Amygdala (tissue), 56 donors: Measurements from ENCODE around the gene ITCH.
"Not testable (repeated sequence)": the region's sequence is repeated elsewhere in the genome, so short reads cannot be mapped to it uniquely, and the experiment has no call there.

Experiments used
- DNase-seq, 56 donors: peaks; one replicate each; lab custom pipeline; 2025; lab: John Stamatoyannopoulos, UW

The ITCH gene

GRCh38 chr20:34449674-34450592, 86.9 kb downstream of the ITCH start:
- DNase-seq, result no peak

- no peak for DNase-seq
These were observed 89.4 kb downstream of the ITCH start for GRCh38 chr20:34452281-34452982.

DNA sequence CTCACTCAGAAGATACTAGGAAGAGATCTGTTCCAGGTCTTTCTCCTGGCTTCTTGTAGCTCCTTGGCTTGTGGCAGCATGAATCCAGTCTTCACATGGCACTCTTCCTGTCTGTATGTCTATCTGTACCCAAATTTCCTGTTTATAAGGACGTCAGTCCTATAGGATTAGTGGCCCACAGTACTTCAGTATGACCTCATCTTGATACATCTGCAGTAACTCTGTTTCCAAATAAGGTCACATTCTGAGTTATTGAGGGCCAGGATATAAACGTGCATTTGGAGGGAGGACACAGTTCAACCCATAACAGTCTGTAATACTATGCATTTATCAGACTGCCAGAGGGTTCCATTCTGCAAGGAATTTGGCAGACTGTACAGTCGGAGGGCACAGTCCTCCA, 95.6 kb downstream of the ITCH start:
- no peak for DNase-seq

GRCh38 chr20:34459209-34459897, 96.3 kb downstream of the ITCH start:
- no peak for DNase-seq

DNA sequence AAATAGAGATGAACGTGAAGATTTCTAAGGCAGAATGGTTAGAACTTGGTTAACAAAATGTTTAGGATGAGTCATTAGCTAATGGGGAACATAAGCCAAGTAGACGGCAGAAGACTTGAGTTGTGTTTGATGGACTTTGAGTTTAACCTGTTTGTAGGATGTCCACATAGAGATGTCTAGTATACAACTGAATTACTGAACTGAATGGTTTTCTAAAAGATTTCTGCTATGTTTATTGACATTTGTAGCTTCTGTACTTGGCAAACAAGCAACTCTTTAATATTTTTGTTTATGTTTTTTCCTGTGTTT, 98.7 kb downstream of the ITCH start:
- DNase-seq, result no peak

- DNase-seq, result no peak
These were observed 105.9 kb downstream of the ITCH start for GRCh38 chr20:34468951-34469350.

DNA sequence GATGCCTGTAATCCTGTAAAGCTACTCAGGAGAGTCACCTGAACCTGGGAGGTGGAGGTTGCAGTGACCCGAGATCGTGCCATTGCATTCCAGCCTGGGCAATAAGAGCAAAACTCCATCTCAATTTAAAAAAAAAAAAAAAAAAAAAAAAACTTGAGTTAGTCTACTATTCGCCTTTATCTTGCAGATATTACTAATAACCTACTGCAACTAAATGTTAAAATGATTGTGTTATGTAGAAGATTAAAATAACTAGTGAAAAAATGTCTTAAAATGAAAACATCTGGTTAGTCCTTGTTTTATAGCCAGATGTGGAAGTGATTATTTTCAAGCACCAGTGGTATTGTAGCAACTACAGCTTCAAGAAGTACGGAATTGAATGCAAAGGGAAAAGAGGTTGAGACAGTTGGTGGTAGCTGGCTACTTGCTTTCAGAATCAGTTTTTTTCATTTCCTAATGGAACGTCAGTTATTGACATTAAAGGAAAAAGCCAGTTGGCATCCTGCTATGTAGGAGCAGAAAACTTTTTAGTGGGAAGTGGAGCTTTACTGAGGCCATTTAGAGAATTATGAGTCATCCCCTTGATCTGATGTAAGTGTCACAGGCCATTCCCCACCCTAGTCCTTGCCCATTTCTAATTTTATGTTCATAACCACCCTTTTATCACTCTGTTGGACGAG, 109.3 kb downstream of the ITCH start:
- DNase-seq, result no peak

DNA sequence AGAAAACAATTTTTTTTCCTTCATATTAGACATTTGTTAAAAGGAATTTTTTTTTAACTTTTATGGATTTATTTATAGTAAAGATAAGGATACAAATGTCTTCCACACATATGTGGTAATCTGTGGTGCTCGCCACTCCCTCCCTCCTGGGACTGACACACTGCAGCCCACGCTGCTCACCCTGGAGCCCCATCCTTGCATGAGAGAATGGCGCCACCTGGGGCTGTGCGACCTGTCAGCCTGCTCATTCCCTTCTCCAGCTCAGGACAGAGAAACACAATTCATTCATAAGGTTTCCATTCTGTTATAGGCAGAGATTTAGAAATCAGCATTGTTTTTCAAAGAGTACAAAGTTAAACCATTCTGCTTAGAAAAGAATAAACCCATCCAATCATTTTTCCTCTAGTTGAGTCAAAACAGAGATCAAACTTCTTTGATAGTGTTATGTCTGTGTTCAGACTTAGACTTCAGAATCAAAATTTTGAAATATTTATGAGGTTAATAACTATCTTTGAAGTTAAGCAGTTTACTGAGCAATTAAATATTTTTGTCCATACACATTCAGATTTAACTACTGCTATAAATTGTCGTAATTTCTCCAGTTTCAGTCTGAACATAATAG, 110.3 kb downstream of the ITCH start:
- peak in 29 of 56 donors; percentile 1 to 59 (median 24) for DNase-seq

GRCh38 chr20:34475979-34476736, 113.1 kb downstream of the ITCH start:
- DNase-seq, result peak in 34 of 56 donors; percentile 2 to 70 (median 22)

DNA sequence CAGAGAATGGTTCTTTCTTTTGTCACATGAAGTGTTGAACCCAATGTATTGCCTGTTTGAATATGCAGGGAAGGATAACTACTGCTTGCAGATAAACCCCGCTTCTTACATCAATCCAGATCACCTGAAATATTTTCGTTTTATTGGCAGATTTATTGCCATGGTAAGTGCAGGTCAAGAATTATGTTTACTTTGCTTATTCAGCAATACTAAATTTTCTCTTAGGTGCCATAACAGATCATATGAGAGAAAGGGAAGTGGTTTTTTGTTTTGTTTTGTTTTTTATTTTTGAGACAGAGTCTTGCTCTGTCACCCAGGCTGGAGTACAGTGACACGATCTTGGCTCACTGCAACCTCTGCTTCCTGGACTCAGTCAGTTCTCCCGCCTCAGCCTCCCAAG, 116.6 kb downstream of the ITCH start:
- no peak for DNase-seq

DNA sequence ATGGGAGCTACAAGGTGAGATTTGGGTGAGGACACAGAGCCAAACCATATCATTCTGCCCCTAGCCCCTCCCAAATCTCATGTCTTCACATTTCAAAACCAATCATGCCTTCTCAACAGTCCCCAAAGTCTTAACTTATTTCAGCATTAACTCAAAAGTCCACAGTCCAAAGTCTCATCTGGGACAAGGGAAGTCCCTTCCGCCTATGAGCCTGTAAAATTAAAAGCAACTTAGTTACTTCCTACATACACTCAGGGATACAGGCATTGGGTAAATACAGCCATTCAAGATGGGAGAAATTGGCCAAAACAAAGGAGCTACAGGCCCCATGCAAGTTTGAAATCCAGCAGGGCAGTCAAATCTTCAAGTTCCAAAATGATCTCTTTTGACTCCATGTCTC, 119.1 kb downstream of the ITCH start:
- DNase-seq, result not testable (repeated sequence)

DNA sequence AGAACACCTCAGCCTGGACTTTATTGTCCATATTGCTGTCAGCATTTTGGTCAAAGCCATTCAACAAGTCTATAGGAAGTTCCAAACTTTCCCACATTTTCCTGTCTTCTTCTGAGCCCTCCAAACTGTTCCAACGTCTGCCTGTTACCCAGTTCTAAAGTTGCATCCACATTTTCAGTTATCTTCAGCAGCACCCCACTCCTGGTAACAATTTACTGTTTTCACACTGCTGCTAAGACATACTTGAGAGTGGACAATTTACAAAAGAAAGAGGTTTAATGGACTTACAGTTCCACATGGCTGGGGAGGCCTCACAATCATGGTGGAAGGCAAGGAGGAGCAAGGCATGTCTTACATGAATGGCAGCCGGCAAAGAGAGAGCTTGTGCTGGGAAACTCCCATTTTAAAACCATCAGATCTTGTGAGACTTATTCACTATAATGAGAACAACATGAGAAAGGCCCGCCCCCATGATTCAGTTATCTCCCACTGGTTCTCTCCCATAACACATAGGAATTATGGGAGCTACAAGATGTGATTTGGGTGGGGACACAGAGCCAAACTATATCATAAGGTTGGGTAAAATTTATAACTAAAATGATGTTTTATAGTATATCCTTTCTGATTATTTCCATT, 120.6 kb downstream of the ITCH start:
- not testable (repeated sequence) for DNase-seq

DNA sequence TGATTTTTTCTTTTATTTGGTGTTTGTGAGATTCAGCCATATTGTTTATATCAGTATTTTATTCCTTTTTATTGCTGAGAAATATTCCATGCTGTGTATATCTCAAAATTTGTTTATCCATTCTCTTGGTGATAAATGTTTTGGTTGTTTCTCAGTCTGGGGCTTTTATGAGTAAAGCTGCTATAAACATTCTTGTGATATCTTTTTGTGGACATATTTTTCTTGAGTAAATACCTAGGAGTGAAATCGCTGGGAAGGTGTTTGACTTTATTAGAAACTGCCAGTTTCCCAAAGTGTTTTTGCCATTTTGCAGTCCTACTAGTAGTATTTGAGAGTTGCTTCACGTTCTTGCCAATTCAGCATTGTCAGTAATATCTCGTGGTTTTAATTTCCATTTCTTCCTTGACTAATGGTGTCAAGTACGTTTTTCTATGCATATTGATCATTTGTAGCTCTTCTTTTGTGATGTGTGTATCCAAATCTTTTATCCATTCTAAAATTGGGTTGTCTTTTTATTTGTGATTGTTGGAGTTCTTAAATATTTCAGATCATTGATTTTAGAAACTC, 122.1 kb downstream of the ITCH start:
- DNase-seq, result no peak

DNA sequence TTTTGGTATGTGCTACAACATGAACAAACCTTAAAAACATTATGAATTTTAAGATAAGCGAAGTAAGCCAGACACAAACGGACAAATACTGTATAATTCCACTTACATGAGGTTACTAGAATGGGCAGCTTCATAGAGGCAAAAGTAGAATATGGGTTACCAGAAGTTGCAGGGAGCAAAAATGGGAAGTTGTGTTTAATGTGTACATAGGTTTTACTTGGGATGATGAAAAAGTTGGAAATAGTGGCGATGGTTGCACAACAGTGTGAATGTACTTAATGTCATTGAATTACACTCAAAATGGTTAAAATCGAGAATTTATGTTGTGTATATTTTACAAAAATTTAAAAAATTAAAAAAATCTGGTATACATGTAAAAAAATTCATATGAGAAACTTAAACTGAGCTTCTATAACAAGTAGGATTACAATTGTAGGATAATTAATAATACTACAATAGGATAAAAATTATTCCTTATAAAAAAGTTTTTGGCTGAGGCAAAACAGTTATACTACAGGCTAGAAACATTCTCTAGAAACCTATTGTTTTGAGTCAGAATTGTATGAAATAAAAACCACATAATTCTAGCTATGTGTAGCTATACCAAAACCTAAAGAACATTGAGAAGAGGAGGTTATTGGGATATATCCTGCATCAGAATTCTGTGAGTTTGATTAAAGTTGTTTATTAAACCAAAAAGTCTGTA, 128.3 kb downstream of the ITCH start:
- no peak for DNase-seq

GRCh38 chr20:34491932-34492509, 128.9 kb downstream of the ITCH start:
- no peak for DNase-seq

- DNase-seq, result no peak
These were observed 130.6 kb downstream of the ITCH start for GRCh38 chr20:34493646-34494045.

GRCh38 chr20:34495307-34495706, 132.2 kb downstream of the ITCH start:
- no peak for DNase-seq

DNA sequence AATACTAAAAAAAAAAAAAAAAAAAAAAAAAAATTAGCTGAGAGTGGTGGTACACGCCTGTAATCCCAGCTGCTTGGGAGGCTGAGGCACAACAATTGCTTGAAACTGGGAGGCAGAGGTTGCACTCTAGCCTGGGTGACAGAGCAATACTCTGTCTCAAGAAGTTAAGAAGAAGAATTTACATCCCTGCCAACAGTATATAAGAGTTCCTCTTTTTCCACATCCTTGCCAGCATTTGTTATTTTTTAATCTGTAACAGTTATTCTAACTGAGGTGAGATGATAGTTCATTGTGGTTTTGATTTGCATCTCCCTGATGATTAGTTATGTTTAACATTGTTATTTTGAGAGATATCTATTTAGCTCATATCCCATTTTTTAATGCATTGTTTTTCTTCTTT, 132.8 kb downstream of the ITCH start:
- DNase-seq, result no peak
